ENCODE measurements around the gene KLHL8. TPM values are rescaled to one million over a fixed set of nuclear protein-coding genes. Genes with fewer than 3 reads are reported as not detected.

Gene KLHL8
- total RNA-seq, 5 donors from 2014 or later (not counting 1 experiment from before 2014, with no cell fraction given), result 8.5 to 11.8 (median 9.8) TPM

- ATAC-seq (replicated peaks in 1 of 4) (no peak), DNase-seq (no peak)
- H3K4me3 Mint-ChIP-seq, result no peak overlapping the region
- H3K4me1 Mint-ChIP-seq, result peaks cover 2 to 6% (median 2%) of the 10 kb centered on the region in 3 donors
- H3K4me1 ChIP-seq (ENCODE audit: control insufficient read depth in 1 of 2, extremely low read depth in 1 of 2, insufficient read depth in 2 of 2, low read length in 2 of 2), result no peaks in the 10 kb centered on the region
- no peaks in the 10 kb centered on the region for H3K36me3 ChIP-seq (ENCODE audit: control insufficient read depth in 2 of 2, extremely low read depth in 1 of 2, insufficient read depth in 1 of 2, low read length in 1 of 2)
- WGBS (ENCODE audit: insufficient coverage), result 100% methylated on average over 1 of the region's 4 CpGs
- H3K27me3 ChIP-seq (replicated peaks in 1 of 2; ENCODE audit: control insufficient read depth in 2 of 2, extremely low read depth in 1 of 2, insufficient read depth in 2 of 2, low read length in 1 of 2), result no peaks in the 10 kb centered on the region
- ChIA-PET POLR2A (interaction anchor here (0.5 to 0.6 kb wide), 2 partner anchors 10 to 87 kb away, joined by 5 to 6 read pairs; no protein-coding TSS in a partner anchor), CTCF (interaction anchor here in 1 of 2 donors (0.6 to 0.8 kb wide), 2 partner anchors 57 to 61 kb away, joined by 3 to 6 read pairs; no protein-coding TSS in a partner anchor)
- no peaks in the 10 kb centered on the region for H3K9me3 Mint-ChIP-seq
- H3K4me3 ChIP-seq (ENCODE audit: control insufficient read depth in 1 of 2, extremely low read depth in 1 of 2, low read length in 1 of 2), result no peak overlapping the region
- H3K27ac Mint-ChIP-seq, result no peak overlapping the region
- H3K27ac ChIP-seq (ENCODE audit: low read length), result no peak overlapping the region
- no peaks in the 10 kb centered on the region for H3K36me3 Mint-ChIP-seq
- no peaks in the 10 kb centered on the region for H3K9me3 ChIP-seq
- no peaks in the 10 kb centered on the region for H3K27me3 Mint-ChIP-seq
These were observed 67.1 kb downstream of the KLHL8 start for GRCh38 chr4:87153078-87153870.

- Histone ChIP-seq H3K4me3 (ENCODE audit: control insufficient read depth in 1 of 2, extremely low read depth in 1 of 2, low read length in 1 of 2) (no peak overlapping the region), H3K9me3 (no peaks in the 10 kb centered on the region), H3K36me3 (ENCODE audit: control insufficient read depth in 2 of 2, extremely low read depth in 1 of 2, insufficient read depth in 1 of 2, low read length in 1 of 2) (no peaks in the 10 kb centered on the region), H3K27me3 (replicated peaks in 1 of 2; ENCODE audit: control insufficient read depth in 2 of 2, extremely low read depth in 1 of 2, insufficient read depth in 2 of 2, low read length in 1 of 2) (no peaks in the 10 kb centered on the region), H3K4me1 (ENCODE audit: control insufficient read depth in 1 of 2, extremely low read depth in 1 of 2, insufficient read depth in 2 of 2, low read length in 2 of 2) (no peaks in the 10 kb centered on the region), H3K27ac (ENCODE audit: low read length) (no peak overlapping the region)
- Mint-ChIP-seq H3K27ac (no peak overlapping the region), H3K4me1 (peaks cover 2 to 6% (median 2%) of the 10 kb centered on the region in 3 donors), H3K9me3 (no peaks in the 10 kb centered on the region), H3K4me3 (no peak overlapping the region), H3K36me3 (no peaks in the 10 kb centered on the region), H3K27me3 (no peaks in the 10 kb centered on the region)
- ChIA-PET CTCF (interaction anchor here in 1 of 2 donors (0.5 to 3.1 kb wide), 5 partner anchors 9 to 313 kb away, joined by 3 to 29 read pairs (median 5); no protein-coding TSS in a partner anchor), POLR2A (interaction anchor here in 1 of 2 donors (0.5 kb wide), 2 partner anchors 9 to 86 kb away, joined by 3 to 5 read pairs; no protein-coding TSS in a partner anchor)
- 90% methylated on average over 9 of the region's 14 CpGs for WGBS (ENCODE audit: insufficient coverage)
- DNase-seq (no peak), ATAC-seq (replicated peaks in 1 of 4) (no peak)
These were observed 67.9 kb downstream of the KLHL8 start for GRCh38 chr4:87152310-87153041.

- H3K27ac Mint-ChIP-seq, result no peak overlapping the region
- Histone ChIP-seq H3K27me3 (replicated peaks in 1 of 2; ENCODE audit: control insufficient read depth in 2 of 2, extremely low read depth in 1 of 2, insufficient read depth in 2 of 2, low read length in 1 of 2) (no peaks in the 10 kb centered on the region), H3K4me3 (ENCODE audit: control insufficient read depth in 1 of 2, extremely low read depth in 1 of 2, low read length in 1 of 2) (no peak overlapping the region), H3K27ac (ENCODE audit: low read length) (no peak overlapping the region), H3K36me3 (ENCODE audit: control insufficient read depth in 2 of 2, extremely low read depth in 1 of 2, insufficient read depth in 1 of 2, low read length in 1 of 2) (no peaks in the 10 kb centered on the region), H3K9me3 (no peaks in the 10 kb centered on the region), H3K4me1 (ENCODE audit: control insufficient read depth in 1 of 2, extremely low read depth in 1 of 2, insufficient read depth in 2 of 2, low read length in 2 of 2) (no peaks in the 10 kb centered on the region)
- ChIA-PET POLR2A (interaction anchor here (0.5 to 0.7 kb wide), 2 partner anchors 87 to 146 kb away, joined by 3 read pairs; no protein-coding TSS in a partner anchor), CTCF (interaction anchor here (0.5 to 3.1 kb wide), 8 partner anchors 10 to 313 kb away, joined by 3 to 29 read pairs (median 4); partner anchors contain the start of gene KLHL8 (in 1 of the 2))
- no peaks in the 10 kb centered on the region for H3K36me3 Mint-ChIP-seq
- ATAC-seq (replicated peaks in 1 of 4), result no peak
- H3K27me3 Mint-ChIP-seq, result no peaks in the 10 kb centered on the region
- no peak for DNase-seq
- H3K9me3 Mint-ChIP-seq, result no peaks in the 10 kb centered on the region
- H3K4me1 Mint-ChIP-seq, result peaks cover 2 to 6% (median 2%) of the 10 kb centered on the region in 3 donors
- no CpG with 5 or more reads among the region's 1 CpG for WGBS (ENCODE audit: insufficient coverage)
- no peak overlapping the region for H3K4me3 Mint-ChIP-seq
These were observed 68.7 kb downstream of the KLHL8 start for GRCh38 chr4:87151730-87152129.

GRCh38 chr4:87150498-87151261 lies 69.7 kb downstream of the KLHL8 start:
- Histone ChIP-seq H3K4me3 (ENCODE audit: control insufficient read depth in 1 of 2, extremely low read depth in 1 of 2, low read length in 1 of 2) (no peak overlapping the region), H3K36me3 (ENCODE audit: control insufficient read depth in 2 of 2, extremely low read depth in 1 of 2, insufficient read depth in 1 of 2, low read length in 1 of 2) (no peaks in the 10 kb centered on the region), H3K9me3 (no peaks in the 10 kb centered on the region), H3K27ac (ENCODE audit: low read length) (no peak overlapping the region), H3K4me1 (ENCODE audit: control insufficient read depth in 1 of 2, extremely low read depth in 1 of 2, insufficient read depth in 2 of 2, low read length in 2 of 2) (no peaks in the 10 kb centered on the region), H3K27me3 (replicated peaks in 1 of 2; ENCODE audit: control insufficient read depth in 2 of 2, extremely low read depth in 1 of 2, insufficient read depth in 2 of 2, low read length in 1 of 2) (no peaks in the 10 kb centered on the region)
- ATAC-seq (replicated peaks in 1 of 4), result peak; percentile 64 to 76 (median 70)
- Mint-ChIP-seq H3K9me3 (no peaks in the 10 kb centered on the region), H3K4me3 (no peak overlapping the region), H3K4me1 (peaks cover 2 to 6% (median 2%) of the 10 kb centered on the region in 3 donors), H3K27ac (no peak overlapping the region), H3K36me3 (no peaks in the 10 kb centered on the region), H3K27me3 (no peaks in the 10 kb centered on the region)
- ChIA-PET POLR2A (interaction anchor here in 1 of 2 donors (0.5 to 0.7 kb wide), 2 partner anchors 144 to 167 kb away, joined by 3 to 5 read pairs; no protein-coding TSS in a partner anchor), CTCF (interaction anchor here (0.6 to 3.1 kb wide), 23 partner anchors 11 to 1334 kb away, joined by 3 to 29 read pairs (median 5); partner anchors contain the start of gene KLHL8 (in 1 of the 2))
- DNase-seq, result peak in 24 of 35 experiments; percentile 1 to 80 (median 24)
- no CpG with 5 or more reads among the region's 2 CpGs for WGBS (ENCODE audit: insufficient coverage)

- H3K27ac ChIP-seq (ENCODE audit: low read length), result no peak overlapping the region
- H3K9me3 Mint-ChIP-seq, result no peaks in the 10 kb centered on the region
- no CpG with 5 or more reads among the region's 3 CpGs for WGBS (ENCODE audit: insufficient coverage)
- H3K36me3 Mint-ChIP-seq, result peaks cover 11% of the 10 kb centered on the region
- no peaks in the 10 kb centered on the region for H3K27me3 Mint-ChIP-seq
- H3K4me3 Mint-ChIP-seq, result no peak overlapping the region
- H3K9me3 ChIP-seq, result no peaks in the 10 kb centered on the region
- ChIA-PET CTCF (interaction anchor here in 1 of 2 donors (1.1 kb wide), 1 partner anchor 88 kb away, joined by 12 read pairs; no protein-coding TSS in a partner anchor), POLR2A (no interaction called here)
- no peaks in the 10 kb centered on the region for H3K4me1 ChIP-seq (ENCODE audit: control insufficient read depth in 1 of 2, extremely low read depth in 1 of 2, insufficient read depth in 2 of 2, low read length in 2 of 2)
- ATAC-seq (replicated peaks in 1 of 4) (no peak), DNase-seq (no peak)
- no peaks in the 10 kb centered on the region for H3K27me3 ChIP-seq (replicated peaks in 1 of 2; ENCODE audit: control insufficient read depth in 2 of 2, extremely low read depth in 1 of 2, insufficient read depth in 2 of 2, low read length in 1 of 2)
- H3K4me1 Mint-ChIP-seq, result peaks cover 2 to 6% (median 4%) of the 10 kb centered on the region in 3 donors
- peaks cover 0 to 5% of the 10 kb centered on the region in 2 donors for H3K36me3 ChIP-seq (ENCODE audit: control insufficient read depth in 2 of 2, extremely low read depth in 1 of 2, insufficient read depth in 1 of 2, low read length in 1 of 2)
- H3K27ac Mint-ChIP-seq, result peak overlapping the region in 1 of 2 donors; percentile 34
- H3K4me3 ChIP-seq (ENCODE audit: control insufficient read depth in 1 of 2, extremely low read depth in 1 of 2, low read length in 1 of 2), result no peak overlapping the region
These were observed 73.3 kb downstream of the KLHL8 start for GRCh38 chr4:87147116-87147515.
